Activated B cell treated with CpG ODN at 0.5 μM for 24 hours (primary cell): ENCODE data around the gene TPP1. TPM values are rescaled to one million over a fixed set of nuclear protein-coding genes. Genes with fewer than 3 reads are reported as not detected.

Experiments
- ATAC-seq: fragments of 200-7000 bp; cut with Tn5 transposase; one replicate; pipeline ENCODE4 v1.10.0; 2021; ENCODE audit warnings: low read depth, mild to moderate bottlenecking, moderate library complexity
- CTCF ChIA-PET: fragments of 350-600 bp; sonication (Branson Sonifier 250); formaldehyde crosslinking; loops from one replicate; lab custom pipeline; 2021; ENCODE audit warnings: antibody characterized with exemption; lab: Charles Lee
- POLR2A ChIA-PET: fragments of 350-600 bp; sonication (Branson Sonifier 250); formaldehyde crosslinking; loops from one replicate; lab custom pipeline; 2021; ENCODE audit warnings: antibody characterized with exemption; lab: Charles Lee
- DNase-seq: peaks from one replicate; pipeline ENCODE4 v3.0.0; 2022
- H3K27ac Mint-ChIP-seq: one replicate; pipeline ENCODE4 v1.8.0; 2020; ENCODE audit warnings: mixed read lengths
- H3K27me3 Mint-ChIP-seq: one replicate; pipeline ENCODE4 v1.8.0; 2021; ENCODE audit warnings: mixed read lengths
- H3K36me3 Mint-ChIP-seq: one replicate; pipeline ENCODE4 v1.8.0; 2021; ENCODE audit warnings: low read depth, mixed read lengths
- H3K4me1 Mint-ChIP-seq: one replicate; pipeline ENCODE4 v1.8.0; 2021; ENCODE audit warnings: mixed read lengths
- H3K4me3 Mint-ChIP-seq: one replicate; pipeline ENCODE4 v1.8.0; 2020; ENCODE audit warnings: mild to moderate bottlenecking, mixed read lengths
- H3K9me3 Mint-ChIP-seq: one replicate; pipeline ENCODE4 v1.8.0; 2020; ENCODE audit warnings: mixed read lengths
- intact Hi-C: fragments of 100-400 bp; cut with micrococcal nuclease; formaldehyde crosslinking; loops from one replicate; pipeline ENCODE4 v1.15.1; 2024
- total RNA-seq: library from RNA; stranded (reverse); gene quantifications from 2 replicates; pipeline ENCODE4 v1.2.3, GENCODE V29; 2022
- TF ChIP-seq, protein P1 (sequence below): fragments of 200-600 bp; IDR thresholded peaks from one replicate; pipeline ENCODE4 v1.8.0; 2022; ENCODE audit warnings: antibody characterized with exemption, mild to moderate bottlenecking

The TPP1 gene
- total RNA-seq, 1 donor from 2014 or later: 123 TPM

DNA sequence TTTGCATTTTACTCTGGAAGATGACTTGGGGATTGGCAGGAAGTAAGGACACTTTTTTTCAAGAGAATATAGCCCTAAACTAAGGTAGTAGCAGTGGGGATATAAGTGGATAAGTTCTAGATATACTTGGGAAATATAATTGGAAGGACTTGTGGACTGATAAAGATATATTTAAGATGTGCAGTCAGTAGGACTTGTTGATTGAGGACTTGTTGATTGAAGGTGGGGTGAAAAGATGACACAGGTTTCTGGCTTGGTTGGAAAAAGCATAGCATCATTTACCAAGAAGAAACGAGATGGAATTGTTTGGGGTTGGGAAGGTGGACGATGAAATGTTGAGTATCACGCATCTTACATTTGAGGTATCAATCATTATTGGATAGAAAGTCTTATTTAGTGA lies 5.7 kb downstream of the TPP1 start:
- POLR2A ChIA-PET: interaction anchor here (1.0 to 3.3 kb wide), 7 partner anchors 10 to 133 kb away, joined by 3 to 44 read pairs (median 20); partner anchors contain the start of genes ARFIP2, ILK, MRPL17 and RRP8
- Mint-ChIP-seq H3K4me3 (no peak overlapping the region), H3K4me1 (peaks cover 29% of the 10 kb centered on the region), H3K9me3 (no peaks in the 10 kb centered on the region), H3K27ac (no peak overlapping the region), H3K27me3 (no peaks in the 10 kb centered on the region), H3K36me3 (peaks cover 40% of the 10 kb centered on the region)
- ATAC-seq: no peak
- intact Hi-C loops: loop anchor here (5.0 kb wide), 2 partner anchors 899 to 926 kb away; partner anchors contain the start of genes PPFIBP2, TRIM22 and TRIM5
- CTCF ChIA-PET: interaction anchor here (0.9 to 1.3 kb wide), 3 partner anchors 9 to 70 kb away, joined by 3 to 10 read pairs (median 4); partner anchors contain the start of gene MRPL17
- DNase-seq: no peak
- TF ChIP-seq, protein P1, sequence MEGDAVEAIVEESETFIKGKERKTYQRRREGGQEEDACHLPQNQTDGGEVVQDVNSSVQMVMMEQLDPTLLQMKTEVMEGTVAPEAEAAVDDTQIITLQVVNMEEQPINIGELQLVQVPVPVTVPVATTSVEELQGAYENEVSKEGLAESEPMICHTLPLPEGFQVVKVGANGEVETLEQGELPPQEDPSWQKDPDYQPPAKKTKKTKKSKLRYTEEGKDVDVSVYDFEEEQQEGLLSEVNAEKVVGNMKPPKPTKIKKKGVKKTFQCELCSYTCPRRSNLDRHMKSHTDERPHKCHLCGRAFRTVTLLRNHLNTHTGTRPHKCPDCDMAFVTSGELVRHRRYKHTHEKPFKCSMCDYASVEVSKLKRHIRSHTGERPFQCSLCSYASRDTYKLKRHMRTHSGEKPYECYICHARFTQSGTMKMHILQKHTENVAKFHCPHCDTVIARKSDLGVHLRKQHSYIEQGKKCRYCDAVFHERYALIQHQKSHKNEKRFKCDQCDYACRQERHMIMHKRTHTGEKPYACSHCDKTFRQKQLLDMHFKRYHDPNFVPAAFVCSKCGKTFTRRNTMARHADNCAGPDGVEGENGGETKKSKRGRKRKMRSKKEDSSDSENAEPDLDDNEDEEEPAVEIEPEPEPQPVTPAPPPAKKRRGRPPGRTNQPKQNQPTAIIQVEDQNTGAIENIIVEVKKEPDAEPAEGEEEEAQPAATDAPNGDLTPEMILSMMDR: no peak

DNA sequence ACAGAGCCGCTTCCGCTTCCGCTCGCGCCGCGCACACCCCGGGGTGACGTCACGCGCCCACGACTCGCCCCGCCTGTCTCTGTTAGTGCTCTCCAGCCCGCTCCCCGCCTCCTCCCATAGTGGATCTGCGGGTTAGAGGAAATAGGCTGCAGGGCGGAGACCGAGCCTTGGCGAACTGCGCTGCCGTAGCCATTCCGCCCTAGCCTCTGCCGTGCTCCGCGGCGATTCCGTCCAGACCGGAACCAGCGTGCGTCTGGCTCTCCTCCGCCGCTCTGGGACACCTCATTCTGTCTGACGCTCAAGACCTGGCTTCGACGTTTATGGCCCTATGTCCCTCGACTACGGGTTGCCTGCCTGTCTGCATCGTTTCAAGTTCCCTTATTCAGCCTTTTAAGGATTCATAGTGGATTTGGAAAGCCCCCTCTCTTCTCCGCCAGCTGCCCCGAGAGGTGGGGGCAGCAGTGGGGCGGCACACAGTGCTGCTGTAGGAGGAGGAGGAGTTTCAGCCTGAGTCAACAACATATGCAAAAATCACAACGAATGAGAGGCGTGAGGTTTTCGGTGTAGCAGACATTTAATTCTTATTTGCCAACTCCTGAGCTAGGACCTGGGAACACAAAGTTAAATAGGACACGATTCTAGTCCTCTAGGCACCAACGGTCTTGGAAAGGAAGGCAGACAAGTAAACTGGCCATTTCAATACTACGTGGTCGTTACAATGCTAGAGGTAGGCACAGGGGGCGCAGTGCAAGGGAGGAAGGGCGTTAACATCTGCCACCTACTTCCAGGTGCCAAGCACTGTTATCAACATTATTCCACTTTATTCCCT lies 6.8 kb downstream of the TPP1 start, which contains the start of gene TAF10:
TAF10 (minus strand) TSS at position 4 of the 829 bp plus-strand sequence. CDS start 27 bp downstream, outside the sequence.
- DNase-seq: peak; percentile 92
- H3K9me3 Mint-ChIP-seq: no peaks in the 10 kb centered on the region
- H3K36me3 Mint-ChIP-seq: peaks cover 48% of the 10 kb centered on the region
- intact Hi-C loops: loop anchor here (1.0 to 5.0 kb wide), 6 partner anchors 9 to 925 kb away; partner anchors contain the start of genes ARFIP2, ILK, MRPL17 and PPFIBP2
- peaks cover 29% of the 10 kb centered on the region for H3K4me1 Mint-ChIP-seq
- H3K27ac Mint-ChIP-seq: peak within 1 kb of the TSS; percentile 85
- peak; percentile 83 for ATAC-seq
- ChIA-PET CTCF (interaction anchor here (0.9 to 1.3 kb wide), 5 partner anchors 8 to 71 kb away, joined by 3 to 11 read pairs (median 4); partner anchors contain the start of gene MRPL17), POLR2A (interaction anchor here (0.6 to 3.3 kb wide), 23 partner anchors 9 to 923 kb away, joined by 3 to 44 read pairs (median 4); partner anchors contain the start of genes APBB1, ARFIP2, DCHS1 and ILK)
- H3K4me3 Mint-ChIP-seq: peak within 1 kb of the TSS; percentile 85
- TF ChIP-seq, protein P1: no peak
- no peaks in the 10 kb centered on the region for H3K27me3 Mint-ChIP-seq

DNA sequence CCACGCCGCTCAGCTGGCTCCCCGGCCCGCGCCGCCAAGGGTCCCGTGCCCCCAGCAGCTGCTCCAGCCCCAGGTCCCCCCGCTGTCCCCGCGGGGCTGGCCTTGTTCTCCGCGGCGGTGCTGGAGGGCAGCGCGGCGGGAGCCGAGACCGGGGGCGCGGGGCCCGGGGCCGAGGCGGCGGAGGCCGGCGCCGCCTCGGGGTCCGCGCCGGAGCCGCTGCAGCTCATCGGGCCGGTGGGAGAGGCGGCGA lies 7.3 kb downstream of the TPP1 start:
- Mint-ChIP-seq H3K27me3 (no peaks in the 10 kb centered on the region), H3K36me3 (peaks cover 50% of the 10 kb centered on the region), H3K9me3 (no peaks in the 10 kb centered on the region), H3K4me3 (peak overlapping the region; percentile 85), H3K27ac (peak overlapping the region; percentile 85), H3K4me1 (peaks cover 29% of the 10 kb centered on the region)
- TF ChIP-seq, protein P1: no peak
- DNase-seq (no peak), ATAC-seq (no peak)
- CTCF ChIA-PET: interaction anchor here (1.0 to 1.2 kb wide), 2 partner anchors 69 to 71 kb away, joined by 3 to 11 read pairs; partner anchors contain the start of gene MRPL17
- intact Hi-C loops: loop anchor here (1.0 to 5.0 kb wide), 6 partner anchors 9 to 925 kb away; partner anchors contain the start of genes ARFIP2, ILK, MRPL17 and PPFIBP2
- POLR2A ChIA-PET: interaction anchor here (0.6 to 3.3 kb wide), 22 partner anchors 9 to 922 kb away, joined by 3 to 44 read pairs (median 4); partner anchors contain the start of genes APBB1, ARFIP2, DCHS1 and ILK

DNA sequence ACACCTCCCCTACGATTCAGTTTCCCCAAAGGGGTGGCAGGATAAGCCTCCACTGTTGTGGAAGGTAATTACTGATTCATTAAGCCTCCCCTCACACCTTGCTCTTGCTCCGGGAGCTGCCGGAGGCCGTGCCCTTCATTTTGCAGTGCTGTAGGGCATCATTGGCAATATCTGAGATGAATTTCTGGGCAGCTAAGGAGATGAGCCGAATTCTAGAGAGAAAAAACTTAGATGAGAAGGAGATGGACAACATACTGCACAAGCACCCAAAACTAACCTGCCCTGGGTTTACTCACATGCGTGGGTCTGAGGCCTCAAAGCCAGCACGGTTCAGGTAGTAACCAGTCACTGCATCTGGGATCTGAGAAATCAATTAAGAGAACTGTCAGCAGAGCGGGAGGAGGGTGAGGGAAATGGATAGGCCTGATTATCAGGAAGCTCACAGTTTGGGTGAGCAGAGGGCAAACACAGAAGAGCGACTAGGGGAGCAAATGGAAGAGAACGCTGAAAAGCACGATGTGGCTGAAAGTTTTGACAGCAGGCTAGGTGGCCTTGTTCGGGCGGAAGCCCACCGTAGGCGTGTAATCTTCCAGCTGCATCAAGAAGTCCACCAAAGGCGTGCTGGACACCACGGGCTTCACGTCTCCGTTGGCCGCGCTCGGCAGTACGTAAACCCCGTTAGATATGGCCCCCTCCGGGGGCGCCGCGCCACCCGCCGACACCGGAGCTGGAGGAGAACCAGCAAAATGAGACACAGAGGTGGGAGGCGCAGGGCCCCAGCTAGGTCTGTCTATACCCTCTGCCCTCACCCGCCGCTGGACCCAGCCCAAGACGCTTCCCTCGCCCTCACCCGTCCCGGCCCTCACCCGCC lies 7.9 kb downstream of the TPP1 start:
- intact Hi-C loops: loop anchor here (5.0 kb wide), 2 partner anchors 901 to 924 kb away; partner anchors contain the start of genes PPFIBP2, TRIM22 and TRIM5
- TF ChIP-seq, protein P1: no peak
- POLR2A ChIA-PET: interaction anchor here (0.6 to 3.3 kb wide), 22 partner anchors 8 to 922 kb away, joined by 3 to 44 read pairs (median 4); partner anchors contain the start of genes APBB1, ARFIP2, DCHS1 and ILK
- Mint-ChIP-seq H3K9me3 (no peaks in the 10 kb centered on the region), H3K27ac (peak overlapping the region; percentile 85), H3K27me3 (no peaks in the 10 kb centered on the region), H3K36me3 (peaks cover 45% of the 10 kb centered on the region), H3K4me3 (peak overlapping the region; percentile 85), H3K4me1 (peaks cover 25% of the 10 kb centered on the region)
- DNase-seq (peak; percentile 10), ATAC-seq (peak; percentile 8)
- CTCF ChIA-PET: interaction anchor here (1.0 to 1.2 kb wide), 3 partner anchors 56 to 72 kb away, joined by 3 to 11 read pairs (median 3); partner anchors contain the start of gene MRPL17
